ENCODE data around the gene HMCES. TPM values are rescaled to one million over a fixed set of nuclear protein-coding genes. Genes with fewer than 3 reads are reported as not detected.
A peak's percentile ranks its signal among the peaks of the same experiment; 100 is the strongest.

Gene HMCES
- total and polyA plus RNA-seq, 2 of the 13 experiments (the other 11 are each of a cell fraction or from before 2014, with no cell fraction given): 16.1 to 37.5 TPM

DNA sequence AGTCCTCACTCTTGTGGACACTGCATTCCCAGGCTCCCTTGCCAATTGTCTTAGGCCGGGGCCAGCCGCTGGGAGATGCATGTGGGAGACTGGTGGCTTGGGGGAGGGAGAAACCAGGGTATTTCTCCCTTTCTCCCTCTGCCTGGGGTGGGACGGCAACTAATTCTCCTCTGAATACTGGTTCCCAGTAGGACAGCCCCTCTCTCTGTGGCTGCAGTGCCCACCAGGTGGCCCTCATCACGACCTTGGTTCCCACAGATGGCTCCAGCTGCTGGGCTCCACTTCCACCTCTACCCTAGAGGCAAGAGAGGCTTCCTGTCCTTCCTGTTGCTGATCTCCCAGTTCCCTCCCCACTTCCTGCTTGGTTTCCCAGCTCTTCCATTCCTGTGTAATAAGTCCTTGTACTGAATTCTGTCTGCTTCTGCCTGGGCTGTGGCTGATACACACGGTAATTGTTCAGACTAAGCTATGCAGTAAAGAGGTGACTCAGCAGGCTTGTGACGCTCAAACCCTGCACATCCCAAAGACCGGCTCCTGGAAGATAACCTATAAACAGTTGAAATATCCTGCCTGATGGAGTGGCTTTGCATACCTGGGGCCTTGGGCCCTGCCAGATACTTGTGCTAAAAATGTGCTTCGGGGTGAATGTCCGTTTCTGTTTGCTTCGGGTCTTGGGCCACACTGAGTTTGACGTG, 49.6 kb upstream of the HMCES start (continued):
- TF ChIP-seq, protein P1, sequence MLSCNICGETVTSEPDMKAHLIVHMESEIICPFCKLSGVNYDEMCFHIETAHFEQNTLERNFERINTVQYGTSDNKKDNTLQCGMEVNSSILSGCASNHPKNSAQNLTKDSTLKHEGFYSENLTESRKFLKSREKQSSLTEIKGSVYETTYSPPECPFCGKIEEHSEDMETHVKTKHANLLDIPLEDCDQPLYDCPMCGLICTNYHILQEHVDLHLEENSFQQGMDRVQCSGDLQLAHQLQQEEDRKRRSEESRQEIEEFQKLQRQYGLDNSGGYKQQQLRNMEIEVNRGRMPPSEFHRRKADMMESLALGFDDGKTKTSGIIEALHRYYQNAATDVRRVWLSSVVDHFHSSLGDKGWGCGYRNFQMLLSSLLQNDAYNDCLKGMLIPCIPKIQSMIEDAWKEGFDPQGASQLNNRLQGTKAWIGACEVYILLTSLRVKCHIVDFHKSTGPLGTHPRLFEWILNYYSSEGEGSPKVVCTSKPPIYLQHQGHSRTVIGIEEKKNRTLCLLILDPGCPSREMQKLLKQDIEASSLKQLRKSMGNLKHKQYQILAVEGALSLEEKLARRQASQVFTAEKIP (CRISPR knock-in tag; IDR thresholded peaks at IDR 0.05; ENCODE audit: borderline replicate concordance): no peak
- TF ChIP-seq, protein P2, sequence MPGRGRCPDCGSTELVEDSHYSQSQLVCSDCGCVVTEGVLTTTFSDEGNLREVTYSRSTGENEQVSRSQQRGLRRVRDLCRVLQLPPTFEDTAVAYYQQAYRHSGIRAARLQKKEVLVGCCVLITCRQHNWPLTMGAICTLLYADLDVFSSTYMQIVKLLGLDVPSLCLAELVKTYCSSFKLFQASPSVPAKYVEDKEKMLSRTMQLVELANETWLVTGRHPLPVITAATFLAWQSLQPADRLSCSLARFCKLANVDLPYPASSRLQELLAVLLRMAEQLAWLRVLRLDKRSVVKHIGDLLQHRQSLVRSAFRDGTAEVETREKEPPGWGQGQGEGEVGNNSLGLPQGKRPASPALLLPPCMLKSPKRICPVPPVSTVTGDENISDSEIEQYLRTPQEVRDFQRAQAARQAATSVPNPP (CRISPR knock-in tag; IDR thresholded peaks at IDR 0.05): no peak
- TF ChIP-seq MAFK (conservative IDR thresholded peaks at IDR 0.05 in 1 of 2, IDR thresholded peaks at IDR 0.05 in 1 of 2; ENCODE audit: low read length in 2 of 2): peak; percentile 28 to 35; a peak in 1 of 4 replicates
- no peak for TF ChIP-seq ISL2 (CRISPR knock-in tag; IDR thresholded peaks at IDR 0.05)
- TF ChIP-seq, protein P3, sequence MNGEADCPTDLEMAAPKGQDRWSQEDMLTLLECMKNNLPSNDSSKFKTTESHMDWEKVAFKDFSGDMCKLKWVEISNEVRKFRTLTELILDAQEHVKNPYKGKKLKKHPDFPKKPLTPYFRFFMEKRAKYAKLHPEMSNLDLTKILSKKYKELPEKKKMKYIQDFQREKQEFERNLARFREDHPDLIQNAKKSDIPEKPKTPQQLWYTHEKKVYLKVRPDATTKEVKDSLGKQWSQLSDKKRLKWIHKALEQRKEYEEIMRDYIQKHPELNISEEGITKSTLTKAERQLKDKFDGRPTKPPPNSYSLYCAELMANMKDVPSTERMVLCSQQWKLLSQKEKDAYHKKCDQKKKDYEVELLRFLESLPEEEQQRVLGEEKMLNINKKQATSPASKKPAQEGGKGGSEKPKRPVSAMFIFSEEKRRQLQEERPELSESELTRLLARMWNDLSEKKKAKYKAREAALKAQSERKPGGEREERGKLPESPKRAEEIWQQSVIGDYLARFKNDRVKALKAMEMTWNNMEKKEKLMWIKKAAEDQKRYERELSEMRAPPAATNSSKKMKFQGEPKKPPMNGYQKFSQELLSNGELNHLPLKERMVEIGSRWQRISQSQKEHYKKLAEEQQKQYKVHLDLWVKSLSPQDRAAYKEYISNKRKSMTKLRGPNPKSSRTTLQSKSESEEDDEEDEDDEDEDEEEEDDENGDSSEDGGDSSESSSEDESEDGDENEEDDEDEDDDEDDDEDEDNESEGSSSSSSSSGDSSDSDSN (CRISPR knock-in tag; IDR thresholded peaks at IDR 0.05): peak; percentile 58
- TF ChIP-seq, protein P4, sequence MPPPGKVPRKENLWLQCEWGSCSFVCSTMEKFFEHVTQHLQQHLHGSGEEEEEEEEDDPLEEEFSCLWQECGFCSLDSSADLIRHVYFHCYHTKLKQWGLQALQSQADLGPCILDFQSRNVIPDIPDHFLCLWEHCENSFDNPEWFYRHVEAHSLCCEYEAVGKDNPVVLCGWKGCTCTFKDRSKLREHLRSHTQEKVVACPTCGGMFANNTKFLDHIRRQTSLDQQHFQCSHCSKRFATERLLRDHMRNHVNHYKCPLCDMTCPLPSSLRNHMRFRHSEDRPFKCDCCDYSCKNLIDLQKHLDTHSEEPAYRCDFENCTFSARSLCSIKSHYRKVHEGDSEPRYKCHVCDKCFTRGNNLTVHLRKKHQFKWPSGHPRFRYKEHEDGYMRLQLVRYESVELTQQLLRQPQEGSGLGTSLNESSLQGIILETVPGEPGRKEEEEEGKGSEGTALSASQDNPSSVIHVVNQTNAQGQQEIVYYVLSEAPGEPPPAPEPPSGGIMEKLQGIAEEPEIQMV (CRISPR knock-in tag; IDR thresholded peaks at IDR 0.05; ENCODE audit: low read depth): peak; percentile 47; the same call in 1 of the 2 replicates
- TF ChIP-seq HDAC2 (CRISPR knock-in tag; IDR thresholded peaks at IDR 0.05): no peak
- TF ChIP-seq SATB2 (CRISPR knock-in tag; IDR thresholded peaks at IDR 0.05): no peak
- no peak for TF ChIP-seq ZNF616 (CRISPR knock-in tag; IDR thresholded peaks at IDR 0.05; ENCODE audit: low read depth)
- no peak for TF ChIP-seq NCOR1 (IDR thresholded peaks at IDR 0.05; ENCODE audit: borderline replicate concordance, low read length)
- TF ChIP-seq TRIM22 (IDR thresholded peaks at IDR 0.05): no peak
- no peak for TF ChIP-seq SNAI1 (CRISPR knock-in tag; IDR thresholded peaks at IDR 0.05; ENCODE audit: borderline replicate concordance)
- TF ChIP-seq ZNF207 (IDR thresholded peaks at IDR 0.05; ENCODE audit: borderline replicate concordance): no peak
- no peak for TF ChIP-seq SNAPC2 (CRISPR knock-in tag; IDR thresholded peaks at IDR 0.05)
- TF ChIP-seq NCOA2 (CRISPR knock-in tag; IDR thresholded peaks at IDR 0.05): no peak
- no peak for TF ChIP-seq EEA1 (CRISPR knock-in tag; IDR thresholded peaks at IDR 0.05; ENCODE audit: borderline replicate concordance)
- TF ChIP-seq ZBTB33 (CRISPR knock-in tag; IDR thresholded peaks at IDR 0.05): no peak
- no peak for TF ChIP-seq NBN (conservative IDR thresholded peaks at IDR 0.05)
- TF ChIP-seq SRSF1 (optimal IDR thresholded peaks at IDR 0.05; ENCODE audit: low read depth, low read length): no peak
